Putamen (tissue), 1 donor: Measurements from ENCODE around the gene C19orf73.
A peak's percentile ranks its signal among the peaks of the same experiment; 100 is the strongest.
"Not testable (repeated sequence)": the region's sequence is repeated elsewhere in the genome, so short reads cannot be mapped to it uniquely, and the experiment has no call there.

ENCODE experiments used
- DNase-seq: peaks from one replicate; pipeline ENCODE4 v3.0.0-alpha.2; 2016; ENCODE audit warnings: low spot score

Gene C19orf73

GRCh38 chr19:49121841-49122240, 2.9 kb upstream of the C19orf73 start:
- not testable (repeated sequence) for DNase-seq

- no peak for DNase-seq
Observed at GRCh38 chr19:49120868-49121267, 1.9 kb upstream of the C19orf73 start.

- DNase-seq: no peak
Observed at GRCh38 chr19:49120325-49120683, 1.4 kb upstream of the C19orf73 start.

- no peak for DNase-seq
Observed at GRCh38 chr19:49119411-49120324, 725 bp upstream of the C19orf73 start, which contains the start of gene PPFIA3. Gene PPFIA3 (plus strand): TSS chr19:49119544. CDS start chr19:49127874, 8,330 bp downstream.

GRCh38 chr19:49117677-49118564, 1.0 kb downstream of the C19orf73 start:
- no peak for DNase-seq

GRCh38 chr19:49116544-49116943, 2.4 kb downstream of the C19orf73 start:
- DNase-seq: no peak

- DNase-seq: peak; percentile 81
Observed at GRCh38 chr19:49114630-49115363, 4.1 kb downstream of the C19orf73 start.

- DNase-seq: peak; percentile 66
Observed at GRCh38 chr19:49113762-49114629, 4.9 kb downstream of the C19orf73 start, which contains the start of gene LIN7B. Gene LIN7B (plus strand): TSS chr19:49114370. CDS start chr19:49114405, 35 bp downstream.

- DNase-seq: no peak
Observed at GRCh38 chr19:49111218-49111998, 7.5 kb downstream of the C19orf73 start.

- no peak for DNase-seq
Observed at GRCh38 chr19:49110567-49110966, 8.4 kb downstream of the C19orf73 start.

GRCh38 chr19:49109569-49110233, 9.2 kb downstream of the C19orf73 start:
- DNase-seq: no peak

GRCh38 chr19:49109051-49109450, 9.9 kb downstream of the C19orf73 start:
- no peak for DNase-seq

GRCh38 chr19:49107625-49108459, 11.1 kb downstream of the C19orf73 start:
- no peak for DNase-seq

- peak; percentile 36 for DNase-seq
Observed at GRCh38 chr19:49106648-49107135, 12.3 kb downstream of the C19orf73 start.

GRCh38 chr19:49104229-49104864, 14.6 kb downstream of the C19orf73 start:
- no peak for DNase-seq

GRCh38 chr19:49103331-49104085, 15.4 kb downstream of the C19orf73 start:
- no peak for DNase-seq

- DNase-seq: no peak
Observed at GRCh38 chr19:49102303-49102702, 16.6 kb downstream of the C19orf73 start.
